HG03066 (cell line): ENCODE results near the gene MSH5.
"Not testable (repeated sequence)": the region's sequence is repeated elsewhere in the genome, so short reads cannot be mapped to it uniquely, and the experiment has no call there.

ENCODE experiments used
- ATAC-seq: cut with Tn5 transposase; IDR thresholded peaks from one replicate; pipeline ENCODE4 v1.9.1; 2021; ENCODE audit warnings: low read depth; ENCODE audit not compliant: unreplicated experiment

The MSH5 gene

GRCh38 chr6:31776485-31776988 lies 36.7 kb downstream of the MSH5 start:
- peak; percentile 5 for ATAC-seq

- peak; percentile 73 for ATAC-seq
Measured at GRCh38 chr6:31776989-31777666, 37.3 kb downstream of the MSH5 start, which contains the start of gene VWA7. TSS of gene VWA7 (minus strand) at chr6:31777328. CDS start at chr6:31776779, 549 bp downstream.

- no peak for ATAC-seq
Measured at GRCh38 chr6:31777667-31778050, 37.9 kb downstream of the MSH5 start.

- ATAC-seq: no peak
Measured at GRCh38 chr6:31778193-31778592, 38.4 kb downstream of the MSH5 start.

- ATAC-seq: no peak
Measured at GRCh38 chr6:31778999-31779885, 39.4 kb downstream of the MSH5 start.

- no peak for ATAC-seq
Measured at GRCh38 chr6:31779908-31780307, 40.1 kb downstream of the MSH5 start.

GRCh38 chr6:31780507-31781243 lies 40.9 kb downstream of the MSH5 start:
- no peak for ATAC-seq

GRCh38 chr6:31781244-31782125 lies 41.7 kb downstream of the MSH5 start:
- ATAC-seq: no peak

- no peak for ATAC-seq
Measured at GRCh38 chr6:31782126-31782855, 42.5 kb downstream of the MSH5 start.

GRCh38 chr6:31784098-31784925 lies 44.5 kb downstream of the MSH5 start:
- ATAC-seq: no peak

GRCh38 chr6:31785475-31785874 lies 45.7 kb downstream of the MSH5 start:
- no peak for ATAC-seq

GRCh38 chr6:31791324-31792089 lies 51.7 kb downstream of the MSH5 start:
- ATAC-seq: no peak

- ATAC-seq: no peak
Measured at GRCh38 chr6:31792090-31792374, 52.2 kb downstream of the MSH5 start.

- no peak for ATAC-seq
Measured at GRCh38 chr6:31792761-31793171, 53.0 kb downstream of the MSH5 start.

- not testable (repeated sequence) for ATAC-seq
Measured at GRCh38 chr6:31793927-31794245, 54.1 kb downstream of the MSH5 start.

- no peak for ATAC-seq
Measured at GRCh38 chr6:31794294-31794865, 54.6 kb downstream of the MSH5 start.

- no peak for ATAC-seq
Measured at GRCh38 chr6:31794866-31795615, 55.2 kb downstream of the MSH5 start.
